GM18505 (cell line): ENCODE measurements around the gene CEP131.
A peak's percentile ranks its signal among the peaks of the same experiment; 100 is the strongest.

ENCODE experiments used
- ATAC-seq: cut with Tn5 transposase; IDR thresholded peaks from one replicate; pipeline ENCODE4 v1.9.1; 2021; ENCODE audit not compliant: unreplicated experiment
- POLR2A ChIP-seq: IDR thresholded peaks from 4 replicates; pipeline ENCODE4 v1.6.1; 2011; ENCODE audit warnings: borderline replicate concordance; ENCODE audit not compliant: insufficient read depth, insufficient read length; ENCODE audit errors: extremely low read depth

Gene CEP131

DNA sequence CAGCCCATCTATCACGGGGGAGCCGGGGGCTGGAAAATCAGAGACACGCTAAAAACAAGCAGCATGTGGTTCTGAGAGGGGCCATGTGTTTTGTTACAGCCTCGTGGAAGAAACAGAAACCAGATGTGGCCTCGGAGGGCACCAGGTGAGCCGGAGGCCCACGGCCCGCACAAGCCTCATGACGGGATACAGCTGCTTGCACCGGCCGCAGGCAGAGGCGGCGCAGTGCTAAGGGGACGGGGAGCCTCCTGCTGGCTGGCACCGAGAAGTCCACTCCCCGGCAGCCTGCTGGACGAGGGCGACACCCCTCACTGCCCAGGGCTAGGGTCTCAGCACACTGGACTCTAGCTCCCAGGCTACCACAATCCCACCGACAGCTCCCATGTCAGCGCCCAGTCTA lies 35.5 kb upstream of the CEP131 start:
- ATAC-seq, result no peak
- TF ChIP-seq POLR2A, result no peak

DNA sequence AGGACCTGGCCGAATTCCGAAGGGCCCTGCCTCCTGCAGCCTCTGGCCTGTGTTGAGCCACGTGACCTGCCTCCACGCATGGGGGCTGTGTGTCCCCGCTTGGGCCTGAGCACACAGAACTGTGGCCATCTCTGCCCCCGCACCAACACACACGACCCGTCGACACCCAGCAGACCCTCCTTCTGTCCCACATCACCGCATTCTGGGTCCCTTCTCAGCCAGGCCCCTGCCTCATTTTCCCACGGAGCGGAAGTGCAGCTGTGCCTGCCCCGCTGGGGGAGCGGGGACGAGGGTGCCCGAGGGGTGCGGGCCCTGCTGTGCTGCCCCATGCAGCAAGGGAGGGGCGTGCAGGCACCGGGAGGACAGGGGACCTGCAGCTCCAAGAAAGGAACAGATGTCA lies 34.8 kb upstream of the CEP131 start:
- TF ChIP-seq POLR2A, result no peak
- ATAC-seq, result no peak

DNA sequence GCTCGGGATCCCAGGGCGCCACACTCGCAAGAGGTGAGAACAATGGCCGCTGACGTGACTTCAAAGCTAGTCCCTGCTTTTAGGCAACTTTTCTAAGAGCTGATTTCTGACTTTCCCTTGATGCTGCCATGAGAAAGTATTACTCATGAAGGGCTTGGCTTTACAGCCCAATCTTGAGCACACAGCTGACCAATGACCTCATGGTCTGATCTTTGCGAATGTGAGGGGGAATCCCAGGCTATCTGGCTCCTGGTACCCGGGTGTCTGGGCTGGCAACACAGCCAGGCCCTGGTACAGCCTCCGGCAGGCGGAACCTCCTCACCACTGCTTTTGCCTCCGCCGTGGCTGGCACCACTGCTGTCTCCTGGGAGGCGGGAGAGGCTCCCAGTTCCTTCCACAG lies 33.9 kb upstream of the CEP131 start:
- TF ChIP-seq POLR2A, result no peak
- ATAC-seq, result no peak

DNA sequence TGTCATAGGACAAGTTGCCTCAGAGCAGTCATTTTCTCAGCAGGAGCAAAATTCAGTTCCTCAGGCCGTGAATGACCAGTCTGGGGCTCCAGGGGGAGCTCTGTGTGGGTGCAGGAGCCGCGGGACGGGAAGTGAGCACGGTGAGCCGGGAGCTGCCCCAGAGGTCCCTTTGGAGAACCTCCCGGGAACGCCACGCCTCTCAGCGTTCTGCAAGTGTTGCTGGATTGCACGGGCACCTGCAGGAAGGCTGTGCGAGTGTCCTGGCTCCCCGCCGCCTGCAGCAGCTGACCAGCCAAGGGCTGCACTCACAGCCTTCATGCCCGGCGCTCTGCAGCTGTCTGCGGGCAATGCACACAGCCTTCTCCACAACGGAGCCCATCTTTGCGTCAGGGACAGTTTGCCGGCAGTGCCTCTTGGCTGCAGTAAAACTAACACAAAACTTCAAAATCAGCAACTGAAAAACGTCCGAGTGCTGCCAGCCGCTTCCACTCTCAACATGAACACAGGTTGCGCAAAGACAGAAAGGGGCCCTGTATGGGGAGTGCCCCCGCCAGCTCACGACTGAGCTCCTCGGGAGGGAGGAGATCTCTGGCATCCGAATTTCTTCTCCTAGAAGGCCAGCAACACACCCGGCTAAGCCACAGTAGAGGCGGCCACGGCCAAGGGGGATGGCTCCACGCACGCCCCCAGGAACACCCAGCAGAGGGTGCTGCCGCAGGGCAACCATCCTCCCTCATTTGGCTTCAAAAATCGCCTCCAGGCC lies 32.4 kb upstream of the CEP131 start:
- ATAC-seq, result no peak
- TF ChIP-seq POLR2A, result no peak

DNA sequence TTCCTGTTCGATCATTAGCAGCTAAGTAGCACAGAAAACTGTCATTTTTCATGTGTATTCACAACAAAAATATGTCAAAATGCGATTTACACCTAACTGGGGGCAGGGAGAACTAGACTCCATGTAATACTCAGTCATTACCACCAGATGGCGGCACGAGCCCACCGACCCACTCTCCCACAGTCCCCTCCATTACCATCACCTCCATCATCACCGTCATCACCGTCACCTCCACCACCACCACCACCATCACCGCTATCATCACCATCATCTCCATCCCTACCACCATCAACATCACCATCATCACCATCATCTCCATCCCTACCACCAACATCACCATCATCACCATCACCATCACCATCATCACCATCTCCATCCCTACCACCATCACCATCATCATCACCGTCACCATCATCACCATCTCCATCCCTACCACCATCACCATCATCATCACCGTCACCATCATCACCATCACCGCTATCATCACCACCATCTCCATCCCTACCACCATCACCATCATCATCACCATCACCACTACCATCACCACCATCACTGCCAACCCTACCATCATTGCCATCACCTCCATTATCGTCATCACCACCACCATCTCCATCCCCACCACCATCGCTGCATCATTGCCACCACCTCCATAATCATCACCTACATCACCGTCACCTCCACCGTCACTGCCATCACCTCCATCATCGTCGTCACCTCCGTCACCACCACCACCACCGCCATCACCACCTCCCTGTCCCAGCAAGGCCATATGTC lies 30.8 kb upstream of the CEP131 start:
- no peak for ATAC-seq
- no peak for TF ChIP-seq POLR2A

DNA sequence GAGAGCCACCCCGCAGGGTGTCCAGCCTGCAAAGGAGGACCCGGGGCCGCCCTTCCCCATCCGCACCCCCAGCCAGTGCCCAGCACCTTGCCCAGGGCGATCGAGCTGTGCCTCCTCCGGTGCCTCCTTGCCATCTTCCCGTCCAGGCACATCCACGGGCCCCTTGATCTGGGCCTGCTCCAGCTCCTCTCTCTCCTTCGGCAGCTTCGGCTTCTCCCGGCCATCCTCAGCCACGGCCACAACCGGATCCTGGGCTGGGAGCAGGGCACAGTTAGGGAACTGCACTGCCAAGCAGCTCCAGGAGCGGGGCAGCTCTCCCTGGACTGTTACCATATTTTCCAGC lies 30.2 kb upstream of the CEP131 start:
- TF ChIP-seq POLR2A, result no peak
- ATAC-seq, result no peak

DNA sequence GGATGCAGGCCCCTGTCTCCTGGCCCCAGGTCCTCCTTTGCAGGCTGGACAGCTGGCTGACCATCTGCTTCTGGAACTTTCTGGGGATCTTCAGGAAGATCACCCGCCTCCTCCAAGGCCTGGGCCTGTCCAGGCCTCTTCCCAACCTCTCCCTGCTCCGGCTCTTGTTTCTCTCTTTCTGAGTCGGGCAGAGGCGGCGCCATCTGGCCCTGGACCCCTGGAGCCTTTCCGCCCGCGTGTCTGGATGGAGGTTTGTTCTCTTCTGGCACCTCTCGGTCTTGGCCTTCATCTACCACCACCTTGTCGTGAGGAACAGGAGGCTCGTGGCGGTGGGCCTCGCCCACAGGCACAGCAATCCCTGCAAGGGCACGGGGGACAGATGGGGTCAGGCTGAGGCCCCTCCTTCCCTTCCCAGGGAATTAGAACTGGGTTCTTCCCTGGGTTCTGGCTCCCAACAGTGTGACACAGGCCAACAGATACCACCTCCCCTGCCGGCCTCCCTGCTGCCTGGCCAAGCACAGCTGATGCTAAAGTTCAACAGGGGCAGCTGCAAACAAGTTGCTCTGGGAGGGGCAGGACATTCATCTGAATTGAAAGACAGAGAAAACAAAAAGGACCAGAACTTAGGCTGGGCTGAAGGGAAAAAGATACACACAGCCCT lies 29.7 kb upstream of the CEP131 start:
- TF ChIP-seq POLR2A, result no peak
- no peak for ATAC-seq

DNA sequence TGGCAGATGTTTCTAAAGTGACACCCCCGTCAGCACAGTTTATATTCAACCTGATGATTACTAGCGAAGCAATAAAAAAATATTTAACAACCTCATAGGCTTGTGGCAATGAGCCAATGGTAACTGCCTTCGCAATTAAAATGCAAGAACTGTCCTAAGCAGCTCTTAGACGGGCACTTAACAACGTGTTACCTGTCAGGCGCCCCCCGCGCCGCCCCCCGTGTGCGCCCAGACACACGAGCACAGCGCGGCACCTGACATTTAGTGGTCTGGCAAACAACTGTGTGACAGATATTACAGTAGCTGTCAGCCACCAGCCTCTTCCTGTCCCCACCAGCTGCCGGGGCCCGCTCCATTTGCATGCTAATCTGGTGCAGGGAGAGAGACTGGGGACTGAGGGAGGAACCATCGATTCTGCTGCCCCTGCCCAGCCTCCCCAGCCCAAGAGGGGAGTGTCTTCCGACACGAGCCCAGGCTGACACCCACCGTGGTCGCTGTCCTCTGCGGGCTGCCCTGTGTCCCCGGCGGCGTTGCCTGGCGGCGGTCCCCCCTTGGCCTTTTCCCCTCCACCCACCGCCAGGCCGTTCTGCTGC lies 29.0 kb upstream of the CEP131 start:
- ATAC-seq, result no peak
- peak; percentile 29 for TF ChIP-seq POLR2A

DNA sequence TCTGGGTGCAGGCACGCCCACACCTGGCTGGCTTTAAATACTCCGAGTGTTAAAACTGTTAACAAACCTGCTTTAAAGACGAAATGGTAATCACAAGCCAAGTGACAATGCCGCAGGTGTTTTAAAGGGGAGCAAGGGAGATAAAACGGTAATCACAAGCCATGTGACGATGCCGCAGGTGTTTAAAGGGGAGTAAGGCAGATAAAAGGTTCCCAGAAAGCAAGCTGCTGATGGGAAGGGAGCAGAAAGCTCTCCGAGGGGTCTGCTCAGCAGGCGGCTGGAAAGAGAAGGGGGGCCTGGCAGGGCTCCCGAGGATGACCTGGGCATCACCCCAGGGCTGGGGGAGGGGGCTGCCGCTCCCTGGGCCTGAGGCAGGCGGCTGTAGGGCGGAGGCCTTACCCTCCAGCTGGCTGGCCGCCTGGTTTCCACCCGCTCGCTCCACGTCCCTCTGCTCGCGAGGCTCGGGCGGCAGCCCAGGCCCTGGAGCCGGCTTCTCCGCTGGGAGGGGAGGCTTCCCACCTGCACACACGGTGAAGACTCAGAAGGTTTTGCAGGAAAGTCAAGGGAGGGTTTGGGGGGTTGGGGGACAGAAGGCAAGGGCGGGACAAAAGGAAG lies 28.4 kb upstream of the CEP131 start:
- no peak for ATAC-seq
- no peak for TF ChIP-seq POLR2A

DNA sequence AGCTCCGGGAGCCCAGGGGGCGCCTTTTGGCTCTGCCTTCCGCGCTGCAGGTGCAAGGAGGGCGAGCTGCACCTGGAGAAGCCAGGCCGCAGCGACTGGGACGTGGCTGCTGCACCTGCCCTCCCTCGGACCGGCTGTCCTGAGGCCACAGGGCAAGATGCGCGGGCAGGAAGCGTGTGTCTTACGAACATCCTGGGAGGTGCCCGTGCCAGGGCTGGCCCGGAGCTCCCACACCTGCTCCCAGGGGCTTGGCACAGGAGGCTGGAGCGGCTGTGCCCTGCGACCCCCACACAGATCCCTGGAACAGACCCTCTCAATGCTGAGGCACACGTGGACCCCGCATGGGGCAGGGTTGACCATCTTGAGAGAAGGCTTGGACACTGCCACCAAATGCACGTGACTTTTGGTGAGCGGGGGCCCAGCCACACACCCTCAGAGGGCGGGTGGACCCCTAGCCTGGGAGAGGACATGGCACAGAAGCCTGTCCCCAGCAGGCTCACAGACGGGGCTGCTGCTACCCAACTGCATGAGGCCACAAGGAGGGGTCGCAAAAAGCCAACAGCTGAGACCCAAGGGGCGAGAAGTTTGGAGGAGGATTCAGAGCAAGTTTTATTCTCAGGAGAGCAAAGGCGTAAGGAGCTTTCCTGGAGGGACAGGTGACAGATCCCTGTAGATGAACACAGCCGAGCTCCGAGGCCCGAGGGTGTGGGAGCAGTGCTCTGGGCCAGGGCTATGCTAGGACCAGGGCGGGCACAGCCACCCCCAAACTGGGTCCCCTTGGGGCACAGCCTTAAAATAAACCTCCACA lies 27.7 kb upstream of the CEP131 start:
- TF ChIP-seq POLR2A, result no peak
- no peak for ATAC-seq

DNA sequence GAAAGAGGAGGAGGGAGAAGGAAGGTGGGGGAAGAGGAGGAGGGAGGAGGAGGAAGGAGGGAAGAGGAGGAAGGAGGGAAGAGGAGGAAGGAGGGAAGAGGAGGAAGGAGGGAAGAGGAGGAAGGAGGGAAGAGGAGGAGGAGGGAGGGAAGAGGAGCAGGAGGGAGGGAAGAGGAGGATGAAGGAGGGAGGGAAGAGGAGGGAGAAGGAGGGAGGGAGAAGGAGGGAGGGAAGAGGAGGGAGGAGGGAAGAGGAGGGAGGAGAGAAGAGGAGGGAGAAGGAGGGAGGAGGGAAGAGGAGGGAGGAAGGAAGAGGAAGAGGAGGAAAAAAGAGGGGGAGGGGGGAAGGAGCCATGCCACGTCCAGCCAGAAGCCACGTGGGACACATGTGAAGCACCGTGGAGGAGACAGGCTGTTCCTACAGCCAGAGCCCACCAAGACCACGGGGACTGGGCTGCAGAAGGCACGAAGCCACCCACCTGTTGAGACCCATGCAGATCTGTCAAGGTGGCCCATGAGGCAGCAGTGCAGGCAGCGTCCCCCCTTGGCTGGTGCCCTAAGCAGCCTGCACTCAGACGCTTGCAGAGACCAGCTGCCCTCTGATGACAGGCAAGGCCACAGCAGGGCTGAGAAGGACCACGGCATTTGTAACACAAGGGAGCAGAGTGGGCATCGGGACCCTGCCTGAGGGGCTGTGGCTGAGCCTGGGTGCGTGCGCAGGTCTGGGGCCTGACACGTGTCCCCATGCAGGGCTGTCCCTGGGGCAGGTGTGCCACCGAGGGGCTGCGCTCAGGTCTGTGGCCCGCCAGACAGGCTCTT lies 26.7 kb upstream of the CEP131 start:
- no peak for ATAC-seq
- TF ChIP-seq POLR2A, result no peak

DNA sequence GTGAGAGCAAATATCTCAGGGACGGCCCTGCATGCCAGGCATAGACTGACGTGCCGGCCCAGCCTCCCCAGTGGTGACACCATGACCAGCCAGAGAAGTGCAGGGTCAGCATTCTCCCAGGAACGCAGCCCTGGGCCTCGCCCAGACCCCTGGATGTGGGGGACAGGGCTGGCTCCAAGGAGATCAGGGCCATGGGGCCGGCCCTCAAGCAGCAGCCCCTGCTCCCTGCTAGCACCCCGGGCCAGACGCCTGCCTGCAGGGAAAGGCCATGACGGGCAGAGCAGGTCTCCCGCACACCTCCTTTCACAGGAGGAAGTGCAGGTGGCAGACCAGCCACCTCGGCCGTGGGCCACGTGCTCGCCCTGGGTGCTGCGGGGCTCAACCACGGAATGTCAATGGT lies 25.9 kb upstream of the CEP131 start:
- no peak for ATAC-seq
- TF ChIP-seq POLR2A, result no peak
